ENCODE data around the gene IRF2BP1.
"Not testable (repeated sequence)": the region's sequence is repeated elsewhere in the genome, so short reads cannot be mapped to it uniquely, and the experiment has no call there.

Gene IRF2BP1

GRCh38 chr19:45879971-45880370, 6.0 kb downstream of the IRF2BP1 start:
- TF ChIP-seq ZNF274 (IDR thresholded peaks at IDR 0.05; ENCODE audit: low read depth, low read length): no peak
- no peak overlapping the region for H3K4me3 ChIP-seq (ENCODE audit: low read length)

- no peak overlapping the region for H3K4me3 ChIP-seq (ENCODE audit: low read length)
Measured at GRCh38 chr19:45879055-45879454, 6.9 kb downstream of the IRF2BP1 start.

GRCh38 chr19:45878043-45878794, 7.7 kb downstream of the IRF2BP1 start:
- no peak overlapping the region for H3K4me3 ChIP-seq (ENCODE audit: low read length)
- TF ChIP-seq ZNF274 (IDR thresholded peaks at IDR 0.05; ENCODE audit: low read depth, low read length): no peak

More at GRCh38 chr19:45879055-45879454, 6.9 kb downstream of the IRF2BP1 start:
- TF ChIP-seq ZNF274 (IDR thresholded peaks at IDR 0.05; ENCODE audit: low read depth, low read length): no peak

GRCh38 chr19:45876411-45877197, 9.3 kb downstream of the IRF2BP1 start:
- H3K4me3 ChIP-seq (ENCODE audit: low read length): peak overlapping the region; percentile 2; the same call in 1 of the 2 replicates
- TF ChIP-seq ZNF274 (IDR thresholded peaks at IDR 0.05; ENCODE audit: low read depth, low read length): no peak

GRCh38 chr19:45876161-45876410, 9.9 kb downstream of the IRF2BP1 start:
- no peak overlapping the region for H3K4me3 ChIP-seq (ENCODE audit: low read length)

GRCh38 chr19:45874620-45874966, 11.3 kb downstream of the IRF2BP1 start:
- no peak overlapping the region for H3K4me3 ChIP-seq (ENCODE audit: low read length)
- no peak for TF ChIP-seq ZNF274 (IDR thresholded peaks at IDR 0.05; ENCODE audit: low read depth, low read length)

More at GRCh38 chr19:45876161-45876410, 9.9 kb downstream of the IRF2BP1 start:
- TF ChIP-seq ZNF274 (IDR thresholded peaks at IDR 0.05; ENCODE audit: low read depth, low read length): no peak

GRCh38 chr19:45873219-45873772, 12.6 kb downstream of the IRF2BP1 start:
- no peak overlapping the region for H3K4me3 ChIP-seq (ENCODE audit: low read length)
- no peak for TF ChIP-seq ZNF274 (IDR thresholded peaks at IDR 0.05; ENCODE audit: low read depth, low read length)

GRCh38 chr19:45872095-45872919, 13.6 kb downstream of the IRF2BP1 start:
- no peak overlapping the region for H3K4me3 ChIP-seq (ENCODE audit: low read length)
- no peak for TF ChIP-seq ZNF274 (IDR thresholded peaks at IDR 0.05; ENCODE audit: low read depth, low read length)

- no peak overlapping the region for H3K4me3 ChIP-seq (ENCODE audit: low read length)
- no peak for TF ChIP-seq ZNF274 (IDR thresholded peaks at IDR 0.05; ENCODE audit: low read depth, low read length)
Measured at GRCh38 chr19:45870798-45871197, 15.1 kb downstream of the IRF2BP1 start.

- not testable (repeated sequence) for H3K4me3 ChIP-seq (ENCODE audit: low read length)
Measured at GRCh38 chr19:45867241-45867640, 18.7 kb downstream of the IRF2BP1 start.

- TF ChIP-seq ZNF274 (IDR thresholded peaks at IDR 0.05; ENCODE audit: low read depth, low read length): no peak
- no peak overlapping the region for H3K4me3 ChIP-seq (ENCODE audit: low read length)
Measured at GRCh38 chr19:45866400-45867176, 19.4 kb downstream of the IRF2BP1 start.

- no peak for TF ChIP-seq ZNF274 (IDR thresholded peaks at IDR 0.05; ENCODE audit: low read depth, low read length)
Measured at GRCh38 chr19:45865269-45865948, 20.5 kb downstream of the IRF2BP1 start.

GRCh38 chr19:45864629-45865082, 21.3 kb downstream of the IRF2BP1 start:
- H3K4me3 ChIP-seq (ENCODE audit: low read length): peak overlapping the region; percentile 16; the same call in 1 of the 2 replicates
- no peak for TF ChIP-seq ZNF274 (IDR thresholded peaks at IDR 0.05; ENCODE audit: low read depth, low read length)

More at GRCh38 chr19:45865269-45865948, 20.5 kb downstream of the IRF2BP1 start:
- H3K4me3 ChIP-seq (ENCODE audit: low read length): no peak overlapping the region
